ENCODE measurements around the gene FBLN5.
A peak's percentile ranks its signal among the peaks of the same experiment; 100 is the strongest.
"Not testable (repeated sequence)": the region's sequence is repeated elsewhere in the genome, so short reads cannot be mapped to it uniquely, and the experiment has no call there.

The FBLN5 gene

GRCh38 chr14:91882369-91882768 lies 65.1 kb downstream of the FBLN5 start:
- DNase-seq: no peak

GRCh38 chr14:91879196-91879595 lies 68.3 kb downstream of the FBLN5 start:
- no peak for DNase-seq

GRCh38 chr14:91878274-91878673 lies 69.2 kb downstream of the FBLN5 start:
- no peak for DNase-seq

GRCh38 chr14:91877376-91877915 lies 70.0 kb downstream of the FBLN5 start:
- DNase-seq: no peak

- no peak for DNase-seq
These were observed 71.0 kb downstream of the FBLN5 start for GRCh38 chr14:91876492-91876891.

GRCh38 chr14:91875525-91876286 lies 71.8 kb downstream of the FBLN5 start:
- no peak for DNase-seq

GRCh38 chr14:91873471-91874415 lies 73.8 kb downstream of the FBLN5 start:
- no peak for DNase-seq

GRCh38 chr14:91872517-91873470 lies 74.7 kb downstream of the FBLN5 start:
- DNase-seq: peak; percentile 43

GRCh38 chr14:91872011-91872501 lies 75.4 kb downstream of the FBLN5 start:
- peak; percentile 17 for DNase-seq

- not testable (repeated sequence) for DNase-seq
These were observed 76.1 kb downstream of the FBLN5 start for GRCh38 chr14:91871401-91871800.

- DNase-seq: no peak
These were observed 76.6 kb downstream of the FBLN5 start for GRCh38 chr14:91870890-91871289.

- DNase-seq: no peak
These were observed 77.5 kb downstream of the FBLN5 start for GRCh38 chr14:91870001-91870400.

GRCh38 chr14:91869556-91869955 lies 77.9 kb downstream of the FBLN5 start:
- no peak for DNase-seq

GRCh38 chr14:91867316-91867988 lies 80.0 kb downstream of the FBLN5 start, which contains the start of gene TC2N:
TC2N (minus strand) TSS chr14:91867536; CDS start chr14:91813769, 53,767 bp downstream.
- DNase-seq: no peak

- no peak for DNase-seq
These were observed 80.8 kb downstream of the FBLN5 start for GRCh38 chr14:91866511-91867295.

- DNase-seq: no peak
These were observed 81.4 kb downstream of the FBLN5 start for GRCh38 chr14:91866061-91866460.

GRCh38 chr14:91862417-91862816 lies 85.1 kb downstream of the FBLN5 start:
- no peak for DNase-seq

- DNase-seq: no peak
These were observed 86.4 kb downstream of the FBLN5 start for GRCh38 chr14:91861091-91861490.

- no peak for DNase-seq
These were observed 87.3 kb downstream of the FBLN5 start for GRCh38 chr14:91860238-91860637.

- peak; percentile 65 for DNase-seq
These were observed 88.8 kb downstream of the FBLN5 start for GRCh38 chr14:91858536-91859275.
